NAMALWA (cell line): ENCODE measurements around the gene QPRT.
"Not testable (repeated sequence)": the region's sequence is repeated elsewhere in the genome, so short reads cannot be mapped to it uniquely, and the experiment has no call there.

Experiments
- DNase-seq: peaks from one replicate; pipeline ENCODE4 v3.0.0-alpha.2; 2015; ENCODE audit warnings: low spot score

The QPRT gene

DNA sequence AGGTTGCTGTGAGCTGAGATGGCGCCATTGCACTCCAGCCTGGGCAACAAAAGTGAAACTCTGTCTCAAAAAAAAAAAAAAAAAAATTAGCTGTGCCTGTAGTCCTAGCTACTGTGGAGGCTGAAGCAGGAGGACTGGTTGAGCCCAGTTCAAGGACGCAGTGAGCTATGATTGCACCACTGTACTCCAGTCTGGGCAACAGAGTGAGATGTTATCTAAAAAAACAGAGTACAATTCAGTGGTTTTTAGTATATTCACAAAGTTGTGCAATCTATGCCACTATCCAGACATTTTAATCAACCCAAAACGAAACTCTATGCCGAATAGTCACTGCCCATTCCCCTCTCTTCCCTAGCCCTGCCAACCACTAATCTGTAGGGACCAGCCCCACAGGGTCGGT lies 41.7 kb downstream of the QPRT start:
- no peak for DNase-seq

GRCh38 chr16:29721167-29721879 lies 42.3 kb downstream of the QPRT start:
- DNase-seq, result peak; percentile 70

GRCh38 chr16:29726845-29727377 lies 47.9 kb downstream of the QPRT start:
- DNase-seq, result no peak

DNA sequence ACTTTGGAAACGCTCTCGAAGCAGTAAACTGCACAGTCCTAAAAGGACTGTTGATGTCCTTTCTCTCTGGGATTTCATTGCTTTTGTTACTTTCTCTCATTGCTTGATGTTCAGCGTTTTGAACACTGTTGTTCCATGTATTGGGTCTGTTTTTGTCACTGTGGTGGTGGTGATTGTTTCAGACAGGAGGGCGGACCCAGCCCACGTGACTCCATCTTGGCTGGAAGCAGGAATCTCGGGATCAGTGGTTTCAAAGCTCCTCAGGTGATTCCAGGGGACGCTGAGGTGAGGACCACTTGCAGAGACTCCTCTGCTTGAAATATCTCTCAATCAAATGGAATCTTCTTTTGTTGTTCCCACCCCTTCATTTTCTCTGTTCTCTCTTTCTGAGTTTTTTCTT lies 48.5 kb downstream of the QPRT start:
- no peak for DNase-seq

GRCh38 chr16:29729116-29729521 lies 50.1 kb downstream of the QPRT start:
- no peak for DNase-seq

DNA sequence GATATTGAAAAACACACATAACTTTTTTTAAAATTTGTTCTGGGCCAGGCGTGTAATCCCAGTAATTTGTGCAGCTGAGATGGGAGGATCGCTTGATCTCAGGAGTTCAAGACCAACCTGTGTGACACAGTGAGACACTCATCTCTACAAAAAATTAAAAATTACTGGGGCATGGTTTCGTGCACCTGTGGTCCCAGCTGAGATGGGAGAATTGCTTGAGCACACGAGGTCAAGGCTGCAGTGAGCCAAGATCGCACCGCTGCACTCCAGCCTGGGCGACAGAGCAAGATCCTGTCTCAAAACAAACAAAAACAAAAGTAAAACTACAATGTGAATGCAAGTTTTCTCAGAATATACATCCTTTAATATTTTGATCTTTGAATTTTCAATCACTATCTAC lies 51.7 kb downstream of the QPRT start:
- DNase-seq, result peak; percentile 41

DNA sequence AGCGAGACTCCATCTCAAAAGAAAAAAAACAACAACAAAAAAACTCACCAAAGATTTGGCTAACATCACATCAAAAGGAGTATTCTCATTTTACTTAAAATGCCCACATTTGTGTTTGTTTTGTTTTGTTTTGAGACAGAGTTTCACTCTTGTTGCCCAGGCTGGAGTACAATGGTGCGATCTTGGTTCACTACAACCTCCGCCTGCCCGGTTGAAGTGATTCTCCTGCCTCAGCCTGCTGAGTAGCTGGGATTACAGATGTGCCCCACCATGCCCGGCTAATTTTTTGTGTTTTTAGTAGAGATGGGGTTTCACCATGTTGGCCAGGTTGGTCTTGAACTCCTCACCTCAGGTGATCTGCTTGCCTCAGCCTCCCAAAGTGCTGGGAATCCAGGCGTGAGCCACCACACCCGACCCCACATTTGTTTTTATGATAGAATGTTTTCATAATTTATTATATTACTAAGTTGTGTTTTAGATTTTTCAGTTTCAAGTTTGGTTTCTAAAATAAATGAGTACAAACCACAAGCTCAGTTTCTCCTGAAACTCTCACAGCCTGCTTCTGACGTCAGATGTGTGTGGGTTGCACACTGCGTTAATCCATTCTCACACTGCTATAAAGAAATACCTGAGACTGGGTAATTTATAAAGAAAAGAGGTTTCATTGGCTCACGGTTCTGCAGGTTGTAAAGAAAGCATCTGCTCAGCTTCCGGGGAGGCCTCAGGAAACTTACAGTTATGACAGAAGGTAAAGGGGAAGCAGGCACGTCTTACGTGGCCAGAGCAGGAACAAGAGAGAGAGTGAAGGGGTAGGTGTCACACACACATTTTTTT lies 53.0 kb downstream of the QPRT start:
- not testable (repeated sequence) for DNase-seq

DNA sequence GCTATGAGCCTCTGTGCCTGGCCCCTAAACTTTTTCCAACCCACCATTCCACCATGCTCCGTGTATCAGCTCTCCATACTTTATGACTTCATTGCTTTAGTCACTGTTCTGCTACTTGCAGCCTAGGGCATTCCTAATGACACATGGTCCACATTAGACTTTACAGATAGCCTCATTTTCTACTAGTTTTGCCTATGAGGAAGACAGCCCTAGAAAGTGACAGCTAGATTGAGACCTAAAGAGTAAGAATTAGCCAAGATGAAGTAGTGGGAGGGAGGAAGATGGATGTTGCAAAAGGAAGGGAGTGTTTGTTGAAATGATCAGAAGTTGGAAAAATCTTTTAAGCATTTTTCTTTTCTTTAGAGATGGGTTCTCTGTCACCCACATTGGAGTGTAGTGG lies 55.8 kb downstream of the QPRT start:
- no peak for DNase-seq

DNA sequence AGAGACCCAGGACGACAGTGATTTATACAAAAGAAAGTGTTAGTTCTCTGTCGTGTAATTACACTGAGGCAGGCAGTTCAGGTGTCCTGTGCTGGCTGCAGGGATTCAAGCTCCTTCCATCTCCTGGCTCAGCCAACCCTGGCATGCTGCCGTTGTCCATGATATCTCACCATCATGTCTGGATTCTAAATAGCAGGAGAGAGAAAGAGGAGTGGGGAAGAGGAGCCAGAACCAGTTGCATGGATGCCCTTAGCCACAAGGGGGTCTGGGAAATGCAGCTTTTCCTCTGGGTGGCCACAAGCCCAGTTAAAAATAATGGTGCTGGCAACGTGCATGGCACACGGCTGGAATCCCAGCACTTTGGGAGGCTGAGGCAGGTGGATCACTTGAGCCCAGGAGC lies 57.1 kb downstream of the QPRT start:
- DNase-seq, result no peak

DNA sequence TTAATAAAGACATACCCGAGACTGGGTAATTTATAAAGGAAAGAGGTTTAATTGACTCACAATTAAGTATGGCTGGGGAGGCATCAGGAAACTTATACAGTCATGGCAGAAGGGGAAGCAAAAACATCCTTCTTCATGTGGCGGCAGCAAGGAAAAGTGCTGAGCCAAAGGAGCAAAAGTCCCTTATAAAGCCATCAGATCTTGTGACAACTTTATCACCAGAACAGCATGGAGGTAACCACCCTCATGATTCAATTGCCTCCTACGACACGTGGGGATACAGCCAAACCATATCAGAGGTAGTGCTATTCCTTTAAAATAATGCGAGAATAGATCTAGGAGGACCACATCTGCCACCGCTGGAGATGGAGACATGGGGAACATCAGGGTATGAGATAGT lies 57.8 kb downstream of the QPRT start:
- no peak for DNase-seq

DNA sequence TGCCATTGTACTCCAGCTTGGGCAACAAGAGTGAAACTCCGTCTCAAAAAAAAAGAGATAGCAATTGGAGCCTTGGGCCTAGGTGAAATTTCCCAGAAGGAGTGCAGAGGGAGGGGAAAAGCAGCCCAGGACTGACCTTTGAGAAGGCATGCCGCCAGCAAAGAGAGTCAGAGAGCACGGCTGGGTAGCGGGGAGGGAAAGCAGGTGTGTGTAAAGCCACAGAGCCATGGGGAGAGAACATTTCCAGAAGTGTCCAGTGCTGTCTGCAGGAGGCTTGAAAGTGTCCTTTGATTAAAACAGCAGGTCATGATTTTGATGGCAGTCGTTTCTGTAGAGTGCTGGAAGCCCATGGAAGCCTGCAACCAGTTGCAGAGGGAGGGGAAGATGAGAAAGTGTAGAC lies 58.7 kb downstream of the QPRT start:
- no peak for DNase-seq

DNA sequence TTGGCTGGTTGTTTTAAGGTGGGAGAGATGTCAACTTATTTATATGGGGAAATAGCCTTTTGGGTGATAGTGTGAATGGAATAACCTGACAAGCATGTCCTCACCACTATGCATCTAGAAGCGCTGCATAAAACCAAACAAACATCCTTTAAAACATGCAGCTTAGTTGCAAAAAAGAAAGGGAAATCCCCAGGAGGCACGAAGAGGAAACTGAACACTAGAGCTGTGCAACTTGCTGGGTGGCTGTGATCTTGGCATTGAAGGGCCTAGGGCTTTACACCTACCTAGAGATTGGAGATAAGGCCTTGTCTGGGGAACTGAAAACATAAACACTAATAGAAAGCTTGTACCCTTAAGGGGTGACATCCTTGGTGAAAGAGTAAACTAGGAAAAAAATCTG lies 59.5 kb downstream of the QPRT start:
- peak; percentile 53 for DNase-seq

- DNase-seq, result not testable (repeated sequence)
Measured at GRCh38 chr16:29739927-29740629, 61.1 kb downstream of the QPRT start.

GRCh38 chr16:29740630-29741015 lies 61.6 kb downstream of the QPRT start:
- DNase-seq, result not testable (repeated sequence)

- DNase-seq, result no peak
Measured at GRCh38 chr16:29742683-29743275, 63.8 kb downstream of the QPRT start.

DNA sequence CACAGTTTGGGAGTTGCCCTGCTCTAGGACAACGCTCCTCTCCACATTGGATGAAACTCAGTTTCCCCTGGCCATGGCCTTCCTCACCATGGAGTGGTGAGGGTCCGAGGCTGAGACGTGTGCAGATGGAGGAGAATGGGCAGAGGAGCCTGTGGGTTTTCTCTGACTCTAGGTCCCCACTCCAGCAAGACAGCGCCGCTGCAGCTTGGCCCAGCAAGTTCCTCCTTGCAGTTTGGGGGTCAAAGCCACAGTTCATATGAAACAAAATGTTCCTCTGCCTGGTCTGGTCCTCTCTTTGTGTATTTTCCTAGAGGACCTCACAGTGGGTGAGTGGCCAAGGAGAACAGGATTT lies 64.5 kb downstream of the QPRT start:
- DNase-seq, result no peak

DNA sequence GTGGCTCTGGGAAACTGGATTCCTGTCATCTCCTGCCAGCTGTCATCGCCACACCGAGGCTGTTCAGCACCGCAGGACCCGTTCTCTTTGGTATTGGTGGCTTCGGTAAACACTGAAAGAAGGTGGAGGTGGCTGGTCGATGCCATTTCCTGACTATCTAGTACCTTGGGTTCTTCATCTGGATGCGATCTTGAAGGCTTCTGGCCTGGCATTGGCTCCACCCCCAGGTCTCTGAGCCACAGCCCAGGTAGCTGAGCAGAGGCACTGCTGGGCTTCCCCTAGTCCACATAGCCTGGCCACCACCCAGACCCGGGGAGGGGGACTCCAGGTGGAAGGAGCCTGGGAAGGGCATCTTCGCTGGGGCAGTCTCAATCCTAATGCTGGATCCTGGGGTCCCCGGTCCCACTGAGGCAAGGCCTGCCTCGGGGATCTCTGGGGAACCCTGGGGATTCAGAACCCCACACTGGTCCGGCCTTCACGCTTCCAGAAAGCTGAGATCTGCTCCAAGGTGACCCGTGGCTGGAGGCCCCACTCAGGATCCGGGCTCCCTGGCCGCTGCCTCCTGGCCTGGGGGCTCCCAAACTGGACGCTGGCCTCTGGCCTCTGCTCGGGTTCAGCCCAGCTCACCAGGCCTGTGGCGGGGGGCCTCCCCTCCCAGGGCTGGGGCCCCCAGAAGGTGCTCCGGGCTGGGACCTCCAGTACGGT lies 65.0 kb downstream of the QPRT start:
- DNase-seq, result no peak

DNA sequence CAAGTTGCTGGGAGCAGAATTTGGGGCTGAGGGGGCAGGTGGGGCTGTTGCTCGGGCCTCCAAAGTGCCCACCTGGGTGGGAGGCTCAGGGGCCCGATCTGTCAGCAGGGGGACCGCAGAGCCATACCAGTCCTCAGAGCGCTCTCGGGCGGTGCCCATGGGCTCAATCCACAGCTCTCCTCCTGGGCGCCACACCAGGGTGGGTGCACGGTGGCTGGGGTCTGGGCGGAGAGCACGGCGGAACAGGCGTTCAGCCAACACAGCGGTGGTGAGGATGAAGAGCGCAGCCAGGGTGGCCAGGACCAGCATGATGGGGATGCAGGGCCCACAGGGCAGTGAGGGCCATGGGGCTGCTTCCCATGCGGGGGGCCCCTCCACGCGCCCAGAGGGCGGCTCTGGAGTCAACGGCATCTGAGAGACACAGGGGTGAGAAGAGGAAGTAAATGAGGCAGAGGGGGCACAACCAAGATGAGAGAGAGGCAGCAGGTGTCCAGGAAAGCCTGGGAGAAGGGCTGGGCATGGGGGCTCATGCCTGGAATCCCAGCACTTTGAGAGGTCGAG lies 65.6 kb downstream of the QPRT start:
- no peak for DNase-seq

DNA sequence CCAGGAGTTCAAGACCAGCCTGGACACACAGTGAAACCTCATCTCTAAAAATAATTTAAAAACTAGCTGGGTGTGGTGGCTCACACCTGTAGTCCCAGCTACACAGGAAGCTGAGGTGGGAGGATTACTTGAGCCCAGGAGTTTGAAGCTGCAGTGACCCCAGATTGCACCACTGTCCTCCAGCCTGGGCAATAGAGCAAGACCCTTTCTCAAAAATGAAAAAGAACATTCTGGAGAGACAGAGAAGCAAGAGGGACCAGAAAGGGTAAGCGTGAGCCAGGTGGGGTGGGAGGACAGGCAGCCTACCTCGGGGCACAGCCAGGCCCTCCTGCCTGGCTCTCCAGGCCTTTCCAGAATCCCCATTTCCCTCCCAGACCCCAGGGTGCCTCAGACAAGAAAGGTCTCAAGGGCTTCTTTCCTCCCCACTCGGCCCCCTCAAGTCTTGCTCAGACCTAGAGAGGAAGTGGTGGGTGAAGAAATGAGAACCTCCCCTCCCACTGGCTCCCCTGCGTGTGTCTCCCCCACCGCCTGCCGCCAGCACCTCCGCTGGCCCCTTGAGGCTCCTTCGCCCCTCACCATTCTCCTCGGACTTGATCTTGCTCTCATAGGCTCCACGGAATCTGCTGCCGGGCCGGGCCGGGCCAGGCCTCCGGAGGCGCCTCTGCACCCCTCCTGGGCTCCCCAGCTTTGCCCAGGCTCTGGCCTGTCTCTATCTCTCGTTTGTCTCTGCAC lies 66.3 kb downstream of the QPRT start:
- peak; percentile 51 for DNase-seq

DNA sequence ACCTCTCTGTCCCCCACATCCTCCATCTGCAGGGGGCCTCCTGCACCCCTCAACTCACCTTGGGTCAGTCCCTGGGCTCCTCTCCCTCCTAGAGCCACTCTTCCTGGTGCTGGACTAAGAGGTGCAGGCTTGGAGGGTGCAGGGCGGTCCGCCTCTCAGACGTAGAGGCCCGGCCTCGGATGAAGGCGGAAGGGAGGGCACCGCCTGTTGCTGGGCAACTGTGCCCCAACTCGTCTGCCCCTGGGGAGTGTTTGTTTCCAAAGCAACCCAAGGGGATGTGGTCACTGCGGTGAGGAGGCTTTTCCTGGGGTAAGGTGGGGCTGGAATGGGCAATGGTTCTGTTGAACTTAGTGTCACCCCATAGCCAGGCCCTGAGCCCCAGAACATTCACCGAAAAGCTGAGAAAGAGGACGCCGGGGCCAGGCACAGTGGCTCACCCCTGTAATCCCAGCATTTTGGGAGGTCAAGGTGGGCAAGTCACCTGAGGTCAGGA lies 66.9 kb downstream of the QPRT start, which contains the start of gene C16orf54:
Gene C16orf54 (minus strand): TSS at position 138 of the 493 bp plus-strand sequence. CDS start 1,039 bp downstream, outside the sequence.
- DNase-seq, result peak; percentile 88
